CD8-positive, alpha-beta memory T cell (primary cell): ENCODE results near the gene SEL1L3. TPM values are rescaled to one million over a fixed set of nuclear protein-coding genes. Genes with fewer than 3 reads are reported as not detected.

ENCODE experiments used
- CTCF ChIA-PET: fragments of 350-600 bp; sonication (Branson Sonifier 250); formaldehyde crosslinking; loops from one replicate; lab custom pipeline; 2021; ENCODE audit warnings: antibody characterized with exemption; lab: Charles Lee
- POLR2A ChIA-PET: fragments of 350-600 bp; sonication (Branson Sonifier 250); formaldehyde crosslinking; loops from one replicate; lab custom pipeline; 2021; ENCODE audit warnings: antibody characterized with exemption; lab: Charles Lee
- DNase-seq, 5 donors: peaks; one replicate each; pipeline versions ENCODE4 v3.0.0 to v3.0.0-alpha.2; 2020 to 2022; ENCODE audit warnings: mixed read lengths in 1 of 5
- H3K27ac ChIP-seq: one replicate; pipeline ENCODE4 v1.7.0; 2013; ENCODE audit warnings: low read depth, mild to moderate bottlenecking, low read length, moderate library complexity
- H3K27me3 ChIP-seq: 2 replicates; pipeline ENCODE4 v1.7.0; 2013; ENCODE audit warnings: low read length, mild to moderate bottlenecking; ENCODE audit not compliant: insufficient read depth, poor library complexity, severe bottlenecking
- H3K36me3 ChIP-seq: 2 replicates; pipeline ENCODE4 v1.7.0; 2013; ENCODE audit warnings: mild to moderate bottlenecking, low read length, moderate library complexity; ENCODE audit not compliant: insufficient read depth
- H3K4me1 ChIP-seq: 2 replicates; pipeline ENCODE4 v1.7.0; 2013; ENCODE audit warnings: mild to moderate bottlenecking, low read length, moderate library complexity; ENCODE audit not compliant: insufficient read depth
- H3K4me3 ChIP-seq: 2 replicates; pipeline ENCODE4 v1.7.0; 2013; ENCODE audit warnings: mild to moderate bottlenecking, low read length
- H3K9me3 ChIP-seq: 2 replicates; pipeline ENCODE4 v1.7.0; 2013; ENCODE audit warnings: mild to moderate bottlenecking, low read length
- H3K27ac Mint-ChIP-seq, 8 donors: one replicate each; pipeline ENCODE4 v1.8.0; 2020 to 2021; ENCODE audit warnings: mixed read lengths in 8 of 8, mild to moderate bottlenecking in 6 of 8, inconsistent platforms in 3 of 8, moderate library complexity in 3 of 8
- H3K27me3 Mint-ChIP-seq, 2 donors: one replicate each; pipeline ENCODE4 v1.8.0; 2020 to 2021; ENCODE audit warnings: mixed read lengths in 2 of 2, mild to moderate bottlenecking in 1 of 2, moderate library complexity in 1 of 2
- H3K36me3 Mint-ChIP-seq, 3 donors: one replicate each; pipeline ENCODE4 v1.8.0; 2020 to 2021; ENCODE audit warnings: mixed read lengths in 3 of 3, inconsistent platforms in 1 of 3, mild to moderate bottlenecking in 1 of 3
- H3K4me1 Mint-ChIP-seq, 3 donors: one replicate each; pipeline ENCODE4 v1.8.0; 2020 to 2021; ENCODE audit warnings: mixed read lengths in 3 of 3, inconsistent platforms in 1 of 3, mild to moderate bottlenecking in 1 of 3
- H3K4me3 Mint-ChIP-seq, 7 donors: one replicate each; pipeline ENCODE4 v1.8.0; 2020 to 2021; ENCODE audit warnings: mixed read lengths in 7 of 7, mild to moderate bottlenecking in 6 of 7, moderate library complexity in 4 of 7, inconsistent platforms in 2 of 7
- H3K9me3 Mint-ChIP-seq, 5 donors: one replicate each; pipeline ENCODE4 v1.8.0; 2020 to 2022; ENCODE audit warnings: mixed read lengths in 5 of 5, mild to moderate bottlenecking in 3 of 5, moderate library complexity in 2 of 5, inconsistent platforms in 1 of 5
- polyA plus RNA-seq: library from polyadenylated mRNA; unstranded; fragments of 300-500 nt; fragmentation: Illumina TruSeq; gene quantifications from one replicate; pipeline ENCODE4 v1.2.3, GENCODE V29; 2021
- total RNA-seq, 2 experiments: library from RNA; stranded (reverse); gene quantifications; one replicate each; pipeline ENCODE4 v1.2.3, GENCODE V29; 2021

The SEL1L3 gene
- total and polyA plus RNA-seq, 3 experiments from 2014 or later = 36.4 to 63.7 (median 46.2) TPM

- H3K9me3 Mint-ChIP-seq = peaks cover 0 to 3% (median 0%) of the 10 kb centered on the region in 5 donors
These were observed 21.4 kb upstream of the SEL1L3 start for GRCh38 chr4:25884031-25884782.

GRCh38 chr4:25883565-25883964, 20.8 kb upstream of the SEL1L3 start:
- H3K27ac Mint-ChIP-seq = no peak overlapping the region
- Histone ChIP-seq H3K9me3 (no peaks in the 10 kb centered on the region), H3K36me3 (no peaks in the 10 kb centered on the region), H3K4me1 (no peaks in the 10 kb centered on the region), H3K27ac (no peak overlapping the region), H3K4me3 (no peak overlapping the region), H3K27me3 (no peaks in the 10 kb centered on the region)
- H3K27me3 Mint-ChIP-seq = peaks cover 0 to 4% of the 10 kb centered on the region in 2 donors
- H3K9me3 Mint-ChIP-seq = peaks cover 0 to 3% (median 0%) of the 10 kb centered on the region in 5 donors
- ChIA-PET POLR2A (no interaction called here), CTCF (no interaction called here)
- no peaks in the 10 kb centered on the region for H3K4me1 Mint-ChIP-seq
- H3K4me3 Mint-ChIP-seq = no peak overlapping the region
- no peak for DNase-seq
- H3K36me3 Mint-ChIP-seq = peaks cover 0 to 5% (median 5%) of the 10 kb centered on the region in 3 donors

More at GRCh38 chr4:25884031-25884782, 21.4 kb upstream of the SEL1L3 start:
- Histone ChIP-seq H3K27ac (no peak overlapping the region), H3K36me3 (no peaks in the 10 kb centered on the region), H3K4me1 (no peaks in the 10 kb centered on the region), H3K4me3 (no peak overlapping the region), H3K9me3 (no peaks in the 10 kb centered on the region), H3K27me3 (no peaks in the 10 kb centered on the region)
- no peak overlapping the region for H3K4me3 Mint-ChIP-seq
- H3K4me1 Mint-ChIP-seq = no peaks in the 10 kb centered on the region
- CTCF ChIA-PET = no interaction called here
- DNase-seq = no peak
- no peak overlapping the region for H3K27ac Mint-ChIP-seq
- peaks cover 0 to 5% (median 5%) of the 10 kb centered on the region in 3 donors for H3K36me3 Mint-ChIP-seq
- POLR2A ChIA-PET = no interaction called here
- peaks cover 0 to 1% of the 10 kb centered on the region in 2 donors for H3K27me3 Mint-ChIP-seq

- H3K4me3 ChIP-seq = no peak overlapping the region
- H3K9me3 ChIP-seq = no peaks in the 10 kb centered on the region
- Mint-ChIP-seq H3K4me3 (no peak overlapping the region), H3K36me3 (peaks cover 0 to 5% (median 3%) of the 10 kb centered on the region in 3 donors), H3K27ac (peak overlapping the region in 1 of 8 donors; percentile 91), H3K9me3 (peaks cover 0 to 3% (median 0%) of the 10 kb centered on the region in 5 donors), H3K27me3 (peaks cover 0 to 4% of the 10 kb centered on the region in 2 donors), H3K4me1 (no peaks in the 10 kb centered on the region)
- H3K4me1 ChIP-seq = no peaks in the 10 kb centered on the region
- H3K27ac ChIP-seq = no peak overlapping the region
- ChIA-PET CTCF (no interaction called here), POLR2A (no interaction called here)
- H3K36me3 ChIP-seq = no peaks in the 10 kb centered on the region
- no peak for DNase-seq
- H3K27me3 ChIP-seq = no peaks in the 10 kb centered on the region
These were observed 19.4 kb upstream of the SEL1L3 start for GRCh38 chr4:25882226-25882625.

GRCh38 chr4:25881193-25881592, 18.4 kb upstream of the SEL1L3 start:
- no peak overlapping the region for H3K4me3 Mint-ChIP-seq
- no peaks in the 10 kb centered on the region for H3K4me1 Mint-ChIP-seq
- no peak overlapping the region for H3K27ac ChIP-seq
- no peak overlapping the region for H3K4me3 ChIP-seq
- ChIA-PET CTCF (no interaction called here), POLR2A (no interaction called here)
- H3K36me3 Mint-ChIP-seq = peaks cover 0 to 5% (median 0%) of the 10 kb centered on the region in 3 donors
- H3K9me3 Mint-ChIP-seq = peaks cover 0 to 3% (median 0%) of the 10 kb centered on the region in 5 donors
- H3K27me3 ChIP-seq = no peaks in the 10 kb centered on the region
- H3K27ac Mint-ChIP-seq = no peak overlapping the region
- no peaks in the 10 kb centered on the region for H3K4me1 ChIP-seq
- no peaks in the 10 kb centered on the region for H3K9me3 ChIP-seq
- DNase-seq = no peak
- H3K27me3 Mint-ChIP-seq = peaks cover 0 to 4% of the 10 kb centered on the region in 2 donors
- no peaks in the 10 kb centered on the region for H3K36me3 ChIP-seq

DNA sequence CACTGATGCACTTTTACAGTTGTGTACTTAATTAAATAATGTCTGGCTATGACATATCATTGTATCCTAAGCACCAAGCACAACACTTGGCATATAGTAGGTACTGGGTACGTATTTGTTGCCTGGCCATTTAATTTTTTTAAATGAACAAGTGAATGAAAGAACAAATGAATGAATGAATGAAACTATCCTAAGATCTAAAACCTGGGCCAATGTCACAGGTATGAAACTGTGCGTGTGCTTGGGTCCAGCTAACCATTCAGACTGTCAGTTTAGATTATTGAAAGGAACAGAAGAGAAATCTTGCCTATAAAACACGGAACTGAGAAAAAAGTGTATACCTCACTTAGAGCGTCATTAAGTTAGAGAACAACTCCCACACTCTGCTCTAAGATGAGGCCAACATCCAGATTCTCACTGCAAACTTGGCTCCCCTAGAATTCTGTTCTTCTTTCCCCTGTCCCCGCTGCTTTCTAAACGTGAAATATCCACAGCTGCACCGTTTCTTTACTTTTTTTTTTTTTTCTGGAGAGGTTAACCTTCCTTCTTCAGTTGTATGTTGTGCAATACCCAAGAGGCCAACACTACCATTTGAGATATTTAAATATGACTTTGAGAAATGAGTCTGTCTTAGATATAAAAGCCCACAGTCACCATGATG, 17.3 kb upstream of the SEL1L3 start:
- no peaks in the 10 kb centered on the region for H3K27me3 ChIP-seq
- POLR2A ChIA-PET = no interaction called here
- H3K4me3 ChIP-seq = no peak overlapping the region
- Mint-ChIP-seq H3K4me1 (no peaks in the 10 kb centered on the region), H3K27me3 (peaks cover 0 to 4% of the 10 kb centered on the region in 2 donors), H3K36me3 (peaks cover 0 to 5% (median 0%) of the 10 kb centered on the region in 3 donors), H3K9me3 (peaks cover 0 to 3% (median 0%) of the 10 kb centered on the region in 5 donors), H3K27ac (no peak overlapping the region), H3K4me3 (no peak overlapping the region)
- no peak for DNase-seq
- H3K4me1 ChIP-seq = no peaks in the 10 kb centered on the region
- CTCF ChIA-PET = no interaction called here
- no peak overlapping the region for H3K27ac ChIP-seq
- H3K9me3 ChIP-seq = no peaks in the 10 kb centered on the region
- no peaks in the 10 kb centered on the region for H3K36me3 ChIP-seq

DNA sequence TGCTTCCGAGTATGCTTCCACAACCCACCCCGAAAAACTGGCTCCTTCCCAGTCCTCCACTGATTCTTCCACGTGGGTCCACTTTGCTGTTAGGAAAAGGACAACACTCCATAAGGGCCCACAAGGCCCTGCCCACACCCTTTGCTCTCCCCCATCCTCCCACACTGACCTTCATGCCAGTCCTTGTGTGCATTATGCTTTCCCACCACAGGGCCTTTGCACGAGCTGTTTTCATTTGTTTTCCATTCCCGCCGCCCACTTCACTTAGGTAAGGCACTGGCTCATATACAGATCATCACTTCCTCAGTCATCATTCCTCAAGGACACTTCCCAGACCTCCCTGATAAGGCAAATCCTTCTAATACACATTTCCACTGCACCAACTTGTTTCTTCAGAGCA, 16.8 kb upstream of the SEL1L3 start:
- H3K27ac ChIP-seq = no peak overlapping the region
- ChIA-PET CTCF (no interaction called here), POLR2A (no interaction called here)
- H3K9me3 Mint-ChIP-seq = peaks cover 0 to 3% (median 0%) of the 10 kb centered on the region in 5 donors
- H3K4me3 ChIP-seq = no peak overlapping the region
- no peak overlapping the region for H3K4me3 Mint-ChIP-seq
- no peaks in the 10 kb centered on the region for H3K27me3 ChIP-seq
- H3K27ac Mint-ChIP-seq = no peak overlapping the region
- peaks cover 0 to 4% of the 10 kb centered on the region in 2 donors for H3K27me3 Mint-ChIP-seq
- H3K4me1 ChIP-seq = no peaks in the 10 kb centered on the region
- no peaks in the 10 kb centered on the region for H3K36me3 ChIP-seq
- DNase-seq = no peak
- H3K9me3 ChIP-seq = no peaks in the 10 kb centered on the region
- H3K36me3 Mint-ChIP-seq = peaks cover 0 to 5% (median 0%) of the 10 kb centered on the region in 3 donors
- H3K4me1 Mint-ChIP-seq = no peaks in the 10 kb centered on the region

DNA sequence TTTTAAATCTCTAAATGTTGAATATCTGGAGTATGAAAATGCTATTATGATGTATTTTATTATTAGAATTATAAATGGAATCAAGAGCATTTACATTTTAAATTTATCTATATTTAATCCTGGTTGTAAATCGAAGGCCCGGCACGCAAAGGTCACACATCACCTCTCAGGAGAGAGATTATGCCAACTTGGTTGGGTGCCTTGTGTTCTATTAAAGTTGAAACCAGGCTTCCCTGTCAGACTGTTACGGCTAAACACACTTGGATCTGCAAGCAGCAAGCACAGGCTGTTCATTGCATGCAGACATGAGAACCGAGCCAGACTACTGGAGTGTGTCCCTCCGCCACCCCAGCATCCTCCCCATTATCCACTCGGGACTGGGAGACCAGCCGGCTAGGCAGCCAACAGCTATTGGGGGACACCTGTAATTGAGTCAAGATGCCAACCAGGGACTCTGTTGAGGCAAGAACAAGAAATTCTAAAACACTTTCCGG, 16.4 kb upstream of the SEL1L3 start:
- no peaks in the 10 kb centered on the region for H3K4me1 ChIP-seq
- ChIA-PET POLR2A (no interaction called here), CTCF (no interaction called here)
- peaks cover 0 to 3% (median 0%) of the 10 kb centered on the region in 5 donors for H3K9me3 Mint-ChIP-seq
- no peak overlapping the region for H3K27ac ChIP-seq
- H3K4me3 Mint-ChIP-seq = no peak overlapping the region
- H3K9me3 ChIP-seq = no peaks in the 10 kb centered on the region
- H3K36me3 ChIP-seq = no peaks in the 10 kb centered on the region
- no peak for DNase-seq
- no peak overlapping the region for H3K4me3 ChIP-seq
- peaks cover 0 to 4% of the 10 kb centered on the region in 2 donors for H3K27me3 Mint-ChIP-seq
- H3K27me3 ChIP-seq = no peaks in the 10 kb centered on the region
- H3K4me1 Mint-ChIP-seq = no peaks in the 10 kb centered on the region
- peaks cover 0 to 5% (median 0%) of the 10 kb centered on the region in 3 donors for H3K36me3 Mint-ChIP-seq
- no peak overlapping the region for H3K27ac Mint-ChIP-seq

DNA sequence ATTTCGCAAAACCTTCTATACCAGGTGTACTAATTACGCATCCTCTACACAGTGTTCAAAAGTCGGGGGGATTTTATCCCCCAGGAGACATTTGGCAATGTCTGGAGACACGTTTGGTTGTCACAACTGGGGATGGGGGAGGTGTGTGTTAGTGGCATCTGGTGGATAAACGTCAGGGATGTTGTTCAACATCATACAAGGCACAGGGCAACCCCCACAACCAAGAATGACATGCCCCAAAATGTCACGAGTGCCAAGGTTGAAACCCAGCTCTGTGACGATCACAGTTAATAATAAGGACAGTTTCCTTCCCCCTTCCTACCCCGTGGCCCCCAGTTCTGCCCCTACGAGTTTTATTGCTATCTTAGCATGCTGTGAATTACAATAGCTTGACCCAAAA, 15.9 kb upstream of the SEL1L3 start:
- H3K27me3 ChIP-seq = no peaks in the 10 kb centered on the region
- ChIA-PET POLR2A (no interaction called here), CTCF (no interaction called here)
- no peaks in the 10 kb centered on the region for H3K9me3 ChIP-seq
- no peaks in the 10 kb centered on the region for H3K4me1 ChIP-seq
- Mint-ChIP-seq H3K36me3 (peaks cover 0 to 5% (median 0%) of the 10 kb centered on the region in 3 donors), H3K9me3 (peaks cover 0 to 3% (median 0%) of the 10 kb centered on the region in 5 donors), H3K4me3 (no peak overlapping the region), H3K27me3 (peaks cover 0 to 4% of the 10 kb centered on the region in 2 donors), H3K27ac (no peak overlapping the region), H3K4me1 (no peaks in the 10 kb centered on the region)
- DNase-seq = no peak
- no peaks in the 10 kb centered on the region for H3K36me3 ChIP-seq
- no peak overlapping the region for H3K4me3 ChIP-seq
- no peak overlapping the region for H3K27ac ChIP-seq
